Measurements from ENCODE around the gene RUSF1.
"Not testable (repeated sequence)": the region's sequence is repeated elsewhere in the genome, so short reads cannot be mapped to it uniquely, and the experiment has no call there.

- TF ChIP-seq CTCF (IDR thresholded peaks at IDR 0.05; ENCODE audit: insufficient read depth, low read length, poor library complexity, severe bottlenecking); EZH2phosphoT487 (conservative IDR thresholded peaks at IDR 0.05; ENCODE audit: low read length): not testable (repeated sequence)
These were observed 31.6 kb upstream of the RUSF1 start for GRCh38 chr16:31539762-31540161.
